ENCODE measurements around the gene SLC26A1.

SLC26A1 gene

DNA sequence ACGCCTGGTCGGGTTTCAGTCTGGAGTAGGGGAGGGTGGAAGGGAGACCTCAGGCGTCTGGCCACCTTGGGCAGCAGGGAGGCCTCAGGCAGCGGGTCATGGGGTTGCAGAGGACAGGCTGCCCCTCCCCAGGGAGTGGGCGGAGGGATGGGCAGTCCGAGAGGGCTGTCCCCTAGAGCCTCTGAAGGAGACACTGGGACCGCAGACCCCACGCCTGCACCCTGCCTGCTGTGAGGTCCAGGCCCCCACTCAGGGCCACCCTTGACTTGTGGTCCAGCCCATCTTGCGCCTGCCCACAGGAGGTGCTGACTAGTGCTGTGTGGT, 34.7 kb upstream of the SLC26A1 start:
- no peak for DNase-seq

DNA sequence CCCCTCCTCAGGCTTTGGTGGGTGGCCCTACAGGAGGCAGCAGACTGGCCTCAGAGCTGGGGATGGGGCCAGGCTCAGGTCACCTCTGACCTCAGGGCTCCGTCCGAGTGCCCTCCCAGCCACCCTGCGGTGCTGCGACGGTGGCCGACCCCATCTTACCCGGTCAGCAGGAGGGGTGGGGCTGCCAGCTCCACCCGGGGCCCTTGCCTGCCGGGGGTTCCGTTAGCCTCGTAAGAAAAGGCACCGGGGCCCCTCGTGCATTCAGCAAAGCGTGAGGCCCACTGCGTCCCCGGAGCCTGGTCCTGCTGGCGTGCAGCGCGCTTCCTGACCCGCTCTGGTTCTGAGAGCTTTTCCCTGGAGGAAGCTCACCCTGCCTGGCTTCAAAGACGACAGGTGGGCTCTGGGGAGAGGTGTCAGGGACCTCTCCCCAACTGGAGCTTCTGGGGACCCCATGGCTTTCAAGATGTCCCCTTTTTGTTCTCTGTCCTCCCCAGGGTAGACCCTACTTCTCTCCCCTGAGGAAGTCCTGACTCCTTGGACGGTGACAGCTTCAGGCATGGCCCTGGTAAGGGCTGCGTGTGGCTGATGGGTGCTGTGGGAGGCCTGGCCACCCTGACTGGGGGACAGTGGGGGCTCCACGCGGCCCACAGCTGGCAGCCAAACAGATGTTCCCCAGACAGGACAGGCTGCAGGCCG, 34.2 kb upstream of the SLC26A1 start:
- no peak for DNase-seq

DNA sequence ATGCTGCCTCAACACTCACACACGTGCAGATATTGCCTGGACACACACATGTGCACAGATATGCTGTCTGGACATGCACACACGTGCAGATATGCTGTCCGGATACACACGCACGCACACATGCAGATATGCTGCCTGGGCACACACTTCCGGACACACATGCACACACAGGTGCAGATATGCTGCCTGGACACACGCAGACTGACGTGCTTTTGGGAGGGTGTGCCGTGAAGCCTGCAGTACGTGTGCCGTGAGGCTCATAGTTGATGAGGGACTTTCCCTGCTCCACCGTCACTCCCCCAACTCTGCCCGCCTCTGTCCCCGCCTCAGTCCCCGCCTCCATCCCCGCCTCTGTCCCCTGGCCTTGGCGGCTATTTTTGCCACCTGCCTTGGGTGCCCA, 32.9 kb upstream of the SLC26A1 start:
- peak; percentile 63 for DNase-seq

DNA sequence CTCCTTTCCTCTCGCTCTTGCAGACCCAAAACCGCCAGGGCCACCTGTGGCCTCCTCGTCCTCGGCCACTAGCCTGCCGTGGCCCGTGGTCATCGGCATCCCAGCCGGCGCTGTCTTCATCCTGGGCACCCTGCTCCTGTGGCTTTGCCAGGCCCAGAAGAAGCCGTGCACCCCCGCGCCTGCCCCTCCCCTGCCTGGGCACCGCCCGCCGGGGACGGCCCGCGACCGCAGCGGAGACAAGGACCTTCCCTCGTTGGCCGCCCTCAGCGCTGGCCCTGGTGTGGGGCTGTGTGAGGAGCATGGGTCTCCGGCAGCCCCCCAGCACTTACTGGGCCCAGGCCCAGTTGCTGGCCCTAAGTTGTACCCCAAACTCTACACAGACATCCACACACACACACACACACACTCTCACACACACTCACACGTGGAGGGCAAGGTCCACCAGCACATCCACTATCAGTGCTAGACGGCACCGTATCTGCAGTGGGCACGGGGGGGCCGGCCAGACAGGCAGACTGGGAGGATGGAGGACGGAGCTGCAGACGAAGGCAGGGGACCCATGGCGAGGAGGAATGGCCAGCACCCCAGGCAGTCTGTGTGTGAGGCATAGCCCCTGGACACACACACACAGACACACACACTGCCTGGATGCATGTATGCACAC, 31.8 kb upstream of the SLC26A1 start:
- DNase-seq = no peak

DNA sequence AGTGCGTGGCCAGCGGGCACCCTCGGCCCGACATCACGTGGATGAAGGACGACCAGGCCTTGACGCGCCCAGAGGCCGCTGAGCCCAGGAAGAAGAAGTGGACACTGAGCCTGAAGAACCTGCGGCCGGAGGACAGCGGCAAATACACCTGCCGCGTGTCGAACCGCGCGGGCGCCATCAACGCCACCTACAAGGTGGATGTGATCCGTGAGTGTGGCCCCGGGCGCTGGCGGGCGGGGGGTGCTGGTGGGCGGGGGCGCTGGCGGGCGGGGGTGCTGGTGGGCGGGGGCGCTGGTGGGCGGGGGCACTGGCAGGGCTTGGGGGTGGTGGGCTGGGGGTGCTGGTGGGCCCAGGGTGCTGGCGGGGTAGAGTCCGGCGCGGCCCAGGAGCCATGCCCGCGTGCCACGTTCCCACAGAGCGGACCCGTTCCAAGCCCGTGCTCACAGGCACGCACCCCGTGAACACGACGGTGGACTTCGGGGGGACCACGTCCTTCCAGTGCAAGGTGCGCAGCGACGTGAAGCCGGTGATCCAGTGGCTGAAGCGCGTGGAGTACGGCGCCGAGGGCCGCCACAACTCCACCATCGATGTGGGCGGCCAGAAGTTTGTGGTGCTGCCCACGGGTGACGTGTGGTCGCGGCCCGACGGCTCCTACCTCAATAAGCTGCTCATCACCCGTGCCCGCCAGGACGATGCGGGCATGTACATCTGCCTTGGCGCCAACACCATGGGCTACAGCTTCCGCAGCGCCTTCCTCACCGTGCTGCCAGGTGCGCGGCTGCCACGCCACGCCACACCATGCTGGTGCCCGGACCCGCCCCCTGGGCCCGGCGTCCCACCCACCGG, 30.9 kb upstream of the SLC26A1 start:
- no peak for DNase-seq

DNA sequence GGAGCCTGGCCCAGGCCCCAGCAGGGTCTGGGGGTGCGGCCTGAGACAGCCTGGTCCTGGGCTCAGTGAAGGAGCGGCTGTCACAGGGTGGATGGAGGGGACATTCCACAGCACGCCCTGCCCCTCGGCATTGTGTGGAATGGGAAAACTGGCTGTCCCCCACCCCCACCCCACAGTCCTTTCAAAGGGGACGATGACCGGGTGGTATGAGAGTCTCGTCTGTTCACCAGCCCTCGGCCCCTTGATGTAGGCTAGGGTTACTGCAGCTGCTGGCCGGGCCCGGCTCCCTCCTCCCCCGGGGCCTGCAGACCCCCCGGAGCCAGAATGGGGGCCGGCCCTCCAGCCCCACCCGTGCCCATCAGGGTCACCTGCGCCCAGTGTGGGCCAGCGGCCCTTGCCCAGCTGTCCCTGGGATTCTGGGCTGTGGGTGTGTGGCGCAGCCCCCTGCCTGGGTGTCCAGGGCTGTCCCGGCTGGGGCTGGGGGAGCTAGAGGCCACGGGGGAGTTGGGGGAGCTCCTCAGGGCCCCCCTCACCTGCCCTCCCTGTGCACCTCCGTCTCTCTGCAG, 30.0 kb upstream of the SLC26A1 start:
- no peak for DNase-seq

DNA sequence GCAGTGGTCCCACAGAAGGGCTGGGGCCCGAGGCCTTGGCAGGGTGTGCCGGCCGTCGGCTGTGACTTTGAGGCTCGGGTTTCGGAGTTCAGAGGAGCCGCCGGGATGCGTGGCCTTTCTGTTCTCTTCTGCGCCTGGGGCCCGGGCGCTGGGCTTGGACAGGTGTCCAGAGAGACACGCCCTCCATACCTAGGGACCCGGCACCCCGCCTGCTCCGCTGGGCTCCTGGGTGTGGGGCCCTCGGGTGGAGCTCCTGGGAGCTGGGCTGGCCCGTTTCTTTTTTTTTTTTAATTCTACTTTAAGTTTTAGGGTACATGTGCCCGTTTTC, 29.5 kb upstream of the SLC26A1 start:
- DNase-seq = no peak

DNA sequence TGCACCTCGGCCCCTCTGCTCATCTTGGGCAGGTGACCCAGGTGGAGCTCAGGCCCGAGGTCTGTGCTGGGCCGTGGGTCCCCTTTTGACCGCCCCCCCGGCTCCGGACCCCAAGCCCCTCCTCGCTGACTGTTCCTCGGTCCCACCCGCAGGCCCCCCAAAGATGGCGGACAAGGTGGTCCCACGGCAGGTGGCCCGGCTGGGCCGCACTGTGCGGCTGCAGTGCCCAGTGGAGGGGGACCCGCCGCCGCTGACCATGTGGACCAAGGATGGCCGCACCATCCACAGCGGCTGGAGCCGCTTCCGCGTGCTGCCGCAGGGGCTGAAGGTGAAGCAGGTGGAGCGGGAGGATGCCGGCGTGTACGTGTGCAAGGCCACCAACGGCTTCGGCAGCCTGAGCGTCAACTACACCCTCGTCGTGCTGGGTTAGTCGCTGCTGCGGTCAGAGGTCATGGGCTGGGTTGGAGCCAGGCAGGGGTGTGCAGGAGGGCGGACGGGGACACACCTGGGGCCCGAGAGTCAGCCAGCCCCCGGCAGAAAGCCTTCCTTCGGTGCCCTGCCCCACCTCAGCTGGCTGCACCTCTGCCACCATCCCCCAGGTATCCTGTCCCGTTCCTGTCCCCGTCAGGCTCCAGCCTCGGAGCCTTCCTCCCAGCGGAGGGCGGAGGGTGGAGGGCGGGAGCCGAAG, 29.0 kb upstream of the SLC26A1 start:
- DNase-seq = no peak

DNA sequence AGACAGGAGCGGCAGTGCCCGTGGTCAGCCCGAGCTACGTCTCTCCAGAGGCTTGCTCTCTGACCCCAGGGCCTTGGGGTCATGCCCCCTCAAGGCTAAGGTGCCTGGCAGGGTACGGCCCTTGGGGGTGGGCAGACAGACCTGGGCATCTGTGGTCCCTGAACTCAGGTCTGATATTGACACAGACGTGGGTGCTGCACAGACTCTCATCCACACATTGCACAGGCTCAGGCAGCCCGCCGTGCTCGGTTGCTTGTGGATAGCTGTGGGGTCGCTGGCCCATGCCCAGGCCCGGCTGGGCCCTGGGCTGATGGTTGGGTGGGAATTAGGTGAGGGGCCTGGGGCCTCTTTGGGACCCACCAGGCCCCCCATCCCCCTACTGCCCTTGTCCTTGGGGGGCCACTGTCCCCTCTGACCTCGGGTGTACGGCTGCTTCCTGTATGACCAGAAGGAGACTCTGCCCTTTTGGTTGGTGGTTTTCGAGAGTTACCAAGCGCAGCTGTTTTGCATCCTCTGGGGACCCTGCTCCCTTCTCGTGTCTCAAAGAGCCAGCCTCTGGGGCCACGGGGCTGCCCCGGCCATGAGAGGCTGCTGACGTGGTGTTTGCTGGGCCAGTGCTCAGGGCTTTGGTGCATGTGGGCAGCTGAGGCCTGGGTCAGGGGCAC, 28.3 kb upstream of the SLC26A1 start:
- no peak for DNase-seq

DNA sequence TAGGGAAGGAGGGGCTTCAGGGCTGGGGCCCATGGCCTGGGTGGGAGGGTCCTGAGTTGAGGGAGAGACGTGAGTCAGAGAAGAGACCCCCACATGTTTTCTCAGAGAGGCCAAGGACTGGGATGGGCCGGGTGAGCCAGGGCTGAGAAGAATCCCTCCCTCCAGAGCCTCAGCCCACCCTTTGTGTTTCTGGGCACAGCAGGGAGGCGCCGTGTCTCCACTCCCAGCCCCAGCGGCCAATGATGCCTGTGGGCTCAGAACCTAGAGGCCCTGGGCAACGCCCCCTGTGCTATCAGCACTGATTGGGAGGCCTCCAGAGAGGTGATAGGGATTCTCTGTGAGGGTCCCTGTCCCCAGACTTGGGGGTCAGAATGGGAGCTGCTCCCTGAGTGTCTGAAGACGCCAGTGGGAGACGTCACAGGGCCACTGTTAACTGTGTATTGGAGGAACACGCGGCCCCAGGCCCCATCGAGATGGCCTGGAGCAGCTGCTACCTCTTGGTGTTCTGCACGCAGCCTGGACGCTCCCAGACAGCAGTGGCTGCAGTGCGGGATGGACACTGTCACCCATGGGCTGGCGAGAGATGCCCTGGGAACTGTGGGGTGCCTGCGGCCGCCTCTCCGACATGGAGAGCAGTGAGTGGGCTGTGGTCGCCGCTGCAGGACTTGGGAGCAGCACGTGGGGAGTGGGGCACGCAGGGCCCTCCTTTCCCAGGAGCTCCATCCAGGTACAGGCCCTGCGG, 26.7 kb upstream of the SLC26A1 start:
- no peak for DNase-seq

DNA sequence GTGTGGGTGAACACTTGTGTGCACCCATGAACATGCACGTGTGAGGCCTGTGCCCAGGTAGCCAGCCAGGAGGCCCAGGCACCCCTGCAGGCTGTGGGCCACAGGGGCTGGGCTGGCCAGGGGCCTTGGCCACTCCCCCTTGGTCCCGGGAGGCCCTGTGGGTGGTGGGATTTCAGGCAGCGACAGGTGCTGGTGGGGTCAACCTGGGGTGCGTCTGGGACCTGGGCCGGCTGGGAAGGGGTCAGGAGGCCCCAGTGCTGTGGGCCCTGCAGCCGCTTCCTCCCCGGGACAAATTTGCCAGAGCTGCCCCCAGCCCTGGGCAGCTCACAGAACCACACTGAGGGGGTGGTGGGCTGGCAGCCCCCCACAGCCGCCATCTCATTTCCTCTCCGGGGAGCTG, 26.1 kb upstream of the SLC26A1 start:
- DNase-seq = no peak

DNA sequence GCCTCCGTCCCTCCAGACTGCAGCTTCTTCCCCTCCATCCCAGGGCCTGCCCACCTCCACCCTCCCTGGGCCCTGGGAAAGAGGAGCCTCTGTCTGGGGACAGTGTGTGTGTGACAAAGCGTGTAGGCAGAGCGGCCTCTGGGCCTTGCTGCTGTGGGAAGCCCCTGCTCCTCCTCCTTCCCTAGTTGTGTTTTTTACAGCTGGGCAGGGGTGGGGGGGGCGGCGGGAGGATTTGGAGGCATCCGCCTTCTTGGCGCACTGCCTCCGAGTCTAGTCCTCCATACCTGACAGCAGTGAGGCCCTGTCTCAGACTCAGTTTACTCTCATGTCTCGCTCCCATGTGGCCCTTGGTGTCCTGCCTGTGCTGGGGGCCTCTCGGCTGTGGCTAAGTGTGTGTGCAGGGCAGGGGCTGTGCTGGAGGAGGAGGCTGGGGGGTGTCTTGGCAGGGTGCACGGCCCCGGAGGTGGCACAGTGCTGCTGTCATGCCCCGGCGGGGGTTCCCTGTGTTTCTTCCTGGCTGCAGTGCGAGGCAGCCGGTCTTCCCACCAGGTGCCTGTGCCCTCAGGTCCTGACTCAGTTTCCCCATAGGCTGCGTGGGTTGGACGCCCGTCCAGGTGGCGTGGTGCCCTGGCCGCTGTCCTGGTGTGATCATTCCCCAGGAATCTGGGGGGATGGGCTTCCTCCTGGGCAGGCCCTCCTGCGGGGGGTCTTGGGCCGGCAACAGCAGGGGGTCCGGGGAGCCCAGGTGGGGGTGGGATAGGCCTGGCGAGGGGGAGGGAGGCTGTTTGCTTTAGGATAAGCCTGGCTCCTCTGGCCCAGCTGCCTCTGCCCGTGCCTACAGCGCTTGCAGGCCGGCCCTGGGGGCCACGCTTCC, 25.2 kb upstream of the SLC26A1 start:
- DNase-seq = no peak

DNA sequence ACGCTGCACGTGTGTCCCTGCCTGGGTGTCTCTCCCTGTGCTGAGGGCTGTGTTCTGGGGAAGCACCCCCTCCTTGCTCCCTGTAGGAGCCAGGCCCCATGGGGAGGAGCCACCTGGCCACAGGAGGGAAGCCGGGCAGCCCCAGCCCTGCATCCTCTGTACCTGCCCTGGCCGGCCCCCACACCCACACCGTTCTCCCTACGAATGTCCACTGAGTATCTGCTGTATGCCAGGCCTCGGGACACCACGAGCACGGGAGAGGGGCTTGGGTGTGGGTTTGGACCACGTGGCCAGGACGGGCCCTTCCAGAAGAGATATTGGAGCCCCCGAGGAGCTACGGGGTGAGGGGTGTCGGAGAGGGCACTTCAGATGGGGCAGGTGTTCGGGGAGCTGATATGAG, 24.5 kb upstream of the SLC26A1 start:
- no peak for DNase-seq

DNA sequence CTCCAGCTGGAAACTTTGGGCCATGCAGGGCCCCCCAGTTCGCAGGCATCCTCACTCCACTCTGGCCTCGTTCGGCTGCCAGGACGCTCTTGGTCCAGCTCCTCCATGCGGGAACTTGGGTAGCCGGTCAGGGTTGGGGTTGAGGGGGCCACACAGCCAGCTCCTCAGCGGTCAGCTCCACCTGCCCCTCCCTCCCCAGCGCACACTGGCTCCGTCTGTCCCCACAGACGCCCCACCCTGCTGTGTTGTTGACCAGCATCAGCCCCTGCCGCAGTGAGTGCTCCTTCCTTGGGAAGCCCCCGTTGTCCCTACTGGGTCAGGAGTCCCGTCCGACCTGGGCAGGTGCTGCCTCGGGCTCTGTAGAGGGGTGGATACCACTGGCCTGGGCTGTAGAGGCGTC, 24.0 kb upstream of the SLC26A1 start:
- no peak for DNase-seq

DNA sequence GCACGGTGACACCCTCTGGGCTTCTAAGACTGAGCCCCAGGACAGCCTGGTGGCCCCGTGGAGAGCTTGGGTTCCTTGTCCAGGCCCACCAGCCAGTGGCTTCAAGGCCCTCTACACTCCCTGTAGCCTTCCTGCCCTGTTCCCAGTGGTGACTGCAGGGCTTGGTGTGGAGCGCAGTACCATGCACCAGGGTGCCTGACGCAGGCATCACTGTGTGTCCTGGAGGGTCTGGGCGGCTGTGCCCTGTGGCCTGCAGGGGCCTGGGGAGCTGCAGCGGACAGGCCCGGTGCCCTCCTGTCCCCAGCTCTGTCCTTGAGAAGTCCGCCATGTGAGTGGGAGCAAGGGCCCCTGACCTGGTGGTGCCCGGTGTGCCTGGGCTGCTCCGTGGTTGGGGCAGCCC, 22.5 kb upstream of the SLC26A1 start:
- no peak for DNase-seq

DNA sequence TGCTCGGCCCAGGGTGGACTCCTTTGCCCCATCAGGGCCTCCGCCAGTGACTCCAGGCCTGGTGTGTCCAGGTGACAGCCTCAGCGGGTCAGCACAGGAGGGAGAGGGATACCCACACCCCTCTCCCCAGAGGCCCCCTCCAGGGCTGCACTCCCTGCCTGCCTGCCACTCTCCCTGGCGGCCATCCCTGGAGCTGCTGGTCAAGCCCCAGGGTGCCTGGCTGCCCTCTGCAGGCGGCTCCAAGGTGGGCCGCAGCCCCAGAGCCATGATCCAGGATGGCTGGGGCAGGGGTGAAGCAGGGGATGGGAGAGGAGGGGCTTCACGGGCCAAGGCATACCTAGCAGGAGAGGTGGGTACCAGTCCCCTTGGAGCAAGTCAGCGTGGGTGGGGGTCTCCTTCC, 22.0 kb upstream of the SLC26A1 start:
- DNase-seq = no peak

DNA sequence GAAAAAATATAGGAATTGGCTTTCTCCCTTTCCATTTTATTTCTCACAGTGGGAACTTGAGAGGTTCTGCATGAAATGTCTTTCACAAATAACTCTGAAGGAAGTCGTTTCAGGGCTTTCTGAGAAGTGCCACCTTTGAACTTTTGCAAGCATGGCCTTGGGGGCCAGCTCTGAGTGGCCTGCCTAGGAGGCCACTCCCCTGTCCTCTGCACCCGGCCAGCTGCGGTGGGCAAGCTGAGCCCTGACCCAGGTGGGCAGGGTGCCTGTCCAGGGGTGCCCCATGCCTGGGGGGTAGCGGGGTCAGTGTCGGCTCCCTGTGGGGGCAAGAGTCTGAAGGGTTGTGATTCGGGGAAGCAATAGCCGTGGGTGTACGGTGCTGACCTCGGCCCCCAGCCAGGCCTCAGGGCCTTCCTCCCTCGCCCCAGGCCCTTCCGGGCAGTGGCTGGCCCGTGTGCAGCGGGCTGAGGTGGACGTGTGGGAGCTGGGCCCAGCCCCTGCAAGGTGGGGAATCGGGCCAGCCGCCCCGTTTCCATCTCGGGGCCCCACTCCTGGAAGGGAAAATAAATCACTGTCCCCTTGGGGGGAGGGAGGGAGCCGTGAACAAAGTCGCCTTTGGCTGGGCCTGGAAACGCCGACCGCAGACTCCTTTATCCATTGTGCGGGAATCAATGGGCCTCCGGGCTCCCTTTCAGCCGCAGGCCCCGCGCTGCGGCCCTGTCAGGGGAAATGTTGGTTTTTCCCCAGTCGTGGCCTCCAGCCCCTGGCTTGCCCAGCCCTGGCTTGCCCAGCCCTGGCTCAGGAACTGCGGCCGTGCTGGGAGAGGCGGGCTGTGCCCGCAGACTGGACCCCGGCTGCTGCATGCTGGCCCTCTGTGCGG, 21.3 kb upstream of the SLC26A1 start:
- no peak for DNase-seq

DNA sequence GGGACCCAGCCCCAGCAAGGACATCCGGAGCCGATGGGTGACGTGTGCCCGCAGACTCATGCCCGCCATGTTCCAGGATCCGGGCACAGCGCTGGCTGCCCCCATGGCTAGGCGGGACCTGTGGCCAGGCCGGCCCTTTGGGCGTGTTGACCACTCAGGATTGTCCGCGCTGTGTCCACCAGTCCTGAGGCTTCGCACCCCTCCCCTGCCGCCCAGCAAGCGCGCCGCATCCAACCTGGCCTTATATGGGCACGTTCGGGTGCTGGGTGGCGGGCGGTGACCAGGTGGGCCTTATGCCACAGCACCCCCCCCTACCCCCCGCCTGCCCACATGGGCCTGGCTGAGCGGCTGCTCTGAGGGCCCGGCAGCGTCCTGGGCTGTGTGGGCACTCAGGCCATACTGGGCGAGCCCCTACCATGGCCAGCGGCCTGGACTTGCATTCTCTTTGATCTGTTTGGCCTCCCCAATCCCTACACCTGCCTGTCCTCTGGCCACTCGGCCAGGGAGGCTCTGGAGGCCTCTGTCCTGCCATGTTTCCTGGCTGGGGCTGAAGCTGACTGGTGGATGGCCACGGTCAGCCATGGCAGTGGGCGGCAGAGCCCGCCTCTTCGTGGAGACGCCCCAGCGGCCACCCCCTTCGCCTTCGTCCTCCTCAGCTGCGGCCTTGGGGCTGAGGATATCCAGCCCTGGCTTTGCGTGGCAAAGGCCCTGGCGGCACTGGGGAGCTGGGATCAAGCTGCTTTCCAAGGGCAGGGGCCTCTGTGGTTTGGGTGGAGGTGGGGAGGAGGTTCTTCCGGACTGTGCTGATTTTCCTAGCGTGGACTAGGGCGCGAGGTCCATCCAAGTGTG, 20.2 kb upstream of the SLC26A1 start:
- no peak for DNase-seq
